ENCODE data around the gene SPESP1. TPM values are rescaled to one million over a fixed set of nuclear protein-coding genes. Genes with fewer than 3 reads are reported as not detected.

SPESP1 gene
- total RNA-seq, 1 experiment from 2014 or later: not detected

GRCh38 chr15:68933001-68933400 is 2.7 kb downstream of the SPESP1 start:
- no peak for ATAC-seq
- BruUV-seq (replicated peaks): no TSS peak
- CTCF ChIA-PET: interaction anchor here (1.8 kb wide), 1 partner anchor 98 kb away, joined by 5 read pairs; no protein-coding TSS in a partner anchor

GRCh38 chr15:68934341-68934740 is 4.0 kb downstream of the SPESP1 start:
- ATAC-seq (no peak), DNase-seq (ENCODE audit: low read depth, low spot score) (no peak)
- BruUV-seq (replicated peaks): no TSS peak
- Histone ChIP-seq H3K9me3 (ENCODE audit: control insufficient read depth, insufficient read depth, low read depth, low read length) (no peaks in the 10 kb centered on the region), H3K27ac (ENCODE audit: low read length) (no peak overlapping the region), H3K4me3 (ENCODE audit: low read depth in 2 of 2, low read length in 2 of 2) (no peak overlapping the region), H3K36me3 (ENCODE audit: control insufficient read depth, insufficient read depth, low read length) (no peaks in the 10 kb centered on the region), H3K27me3 (ENCODE audit: control insufficient read depth, insufficient read depth, low read length) (peaks cover 15% of the 10 kb centered on the region), H3K4me1 (ENCODE audit: control insufficient read depth, insufficient read depth, low read length) (no peaks in the 10 kb centered on the region)
- ChIA-PET CTCF (no interaction called here), POLR2A (no interaction called here)
- TF ChIP-seq SIN3A (IDR thresholded peaks at IDR 0.05; ENCODE audit: borderline replicate concordance, insufficient read depth, low read depth, low read length) (no peak), REST (IDR thresholded peaks at IDR 0.05; ENCODE audit: insufficient read depth in 1 of 2, low read depth in 2 of 2, low read length in 1 of 2) (no peak), POLR2AphosphoS5 (IDR thresholded peaks at IDR 0.05; ENCODE audit: low read depth, low read length) (no peak), TCF7L2 (IDR thresholded peaks at IDR 0.05; ENCODE audit: low read depth, low read length) (no peak), CTCF (IDR thresholded peaks at IDR 0.05) (no peak)
- in situ Hi-C loops (cut with HindIII; ENCODE audit: low pct_unique_long_range_greater_than_20kb, low sequenced_read_pairs): no loop called here
- intact Hi-C loops (cut with micrococcal nuclease; ENCODE audit: unreplicated experiment): no loop called here

More at GRCh38 chr15:68933001-68933400, 2.7 kb downstream of the SPESP1 start:
- in situ Hi-C loops (cut with HindIII; ENCODE audit: low pct_unique_long_range_greater_than_20kb, low sequenced_read_pairs) (no loop called here), intact Hi-C loops (cut with micrococcal nuclease; ENCODE audit: unreplicated experiment) (no loop called here)
- no peak for TF ChIP-seq POLR2AphosphoS5 (IDR thresholded peaks at IDR 0.05; ENCODE audit: low read depth, low read length)
- no peak for TF ChIP-seq CTCF (IDR thresholded peaks at IDR 0.05)
- TF ChIP-seq REST (IDR thresholded peaks at IDR 0.05; ENCODE audit: insufficient read depth in 1 of 2, low read depth in 2 of 2, low read length in 1 of 2): no peak
- no peak for TF ChIP-seq SIN3A (IDR thresholded peaks at IDR 0.05; ENCODE audit: borderline replicate concordance, insufficient read depth, low read depth, low read length)
- no peak for TF ChIP-seq TCF7L2 (IDR thresholded peaks at IDR 0.05; ENCODE audit: low read depth, low read length)
- Histone ChIP-seq H3K27ac (ENCODE audit: low read length) (no peak overlapping the region), H3K9me3 (ENCODE audit: control insufficient read depth, insufficient read depth, low read depth, low read length) (no peaks in the 10 kb centered on the region), H3K4me1 (ENCODE audit: control insufficient read depth, insufficient read depth, low read length) (no peaks in the 10 kb centered on the region), H3K36me3 (ENCODE audit: control insufficient read depth, insufficient read depth, low read length) (no peaks in the 10 kb centered on the region), H3K4me3 (ENCODE audit: low read depth in 2 of 2, low read length in 2 of 2) (no peak overlapping the region), H3K27me3 (ENCODE audit: control insufficient read depth, insufficient read depth, low read length) (peaks cover 15% of the 10 kb centered on the region)
- DNase-seq (ENCODE audit: low read depth, low spot score): no peak
- POLR2A ChIA-PET: interaction anchor here (0.6 kb wide), 2 partner anchors 74 to 382 kb away, joined by 3 to 5 read pairs; no protein-coding TSS in a partner anchor
